GM10847 (cell line): Measurements from ENCODE around the gene MROH9.

Source experiments
- POLR2A ChIP-seq: IDR thresholded peaks from 2 replicates; pipeline ENCODE4 v1.6.1; 2011; ENCODE audit not compliant: insufficient read length; ENCODE audit errors: extremely low read depth

MROH9 gene

GRCh38 chr1:170935231-170935630 lies at the start of gene MROH9:
MROH9 (plus strand) TSS chr1:170935534; CDS start chr1:170945557, 10,023 bp downstream.
- no peak for TF ChIP-seq POLR2A

- TF ChIP-seq POLR2A, result no peak
Measured at GRCh38 chr1:170885551-170885950, 49.8 kb upstream of the MROH9 start.

DNA sequence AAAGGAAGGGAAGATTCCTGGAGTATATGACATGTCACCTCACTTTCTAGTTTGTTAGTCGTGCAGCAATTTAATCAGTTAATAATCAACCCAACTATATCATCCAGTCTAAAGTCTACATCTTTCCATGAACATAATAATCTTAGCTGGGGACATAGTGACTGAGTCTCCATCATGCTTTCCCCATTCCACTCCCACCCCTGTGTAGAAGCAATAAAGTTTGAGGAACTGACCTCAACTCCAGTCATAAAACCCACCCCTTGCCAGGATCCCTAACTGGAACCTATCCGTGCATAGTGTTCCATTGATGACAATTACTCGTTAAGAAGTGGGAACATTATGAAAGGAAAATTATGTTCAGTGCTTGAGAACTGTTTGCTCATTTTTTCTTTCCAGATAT lies 48.9 kb upstream of the MROH9 start:
- no peak for TF ChIP-seq POLR2A

DNA sequence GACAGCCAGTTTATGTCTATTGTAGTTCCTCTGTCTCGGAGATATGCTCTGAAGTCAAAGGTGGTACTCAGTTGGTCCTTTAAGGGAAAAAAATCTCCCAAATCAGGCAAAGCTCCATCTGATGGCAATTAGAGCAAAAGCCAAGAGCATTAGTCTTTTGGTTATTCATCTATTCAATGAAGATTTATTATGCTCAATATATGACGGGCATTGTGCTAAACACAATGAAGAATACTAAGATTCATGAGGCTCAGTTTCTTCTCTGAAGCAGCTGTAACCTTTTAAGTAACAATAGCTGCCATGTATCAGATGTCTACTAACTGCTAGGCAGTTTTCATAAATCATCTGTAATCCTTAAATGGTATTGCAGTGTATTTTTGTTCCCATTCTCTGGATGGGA lies 47.6 kb upstream of the MROH9 start:
- no peak for TF ChIP-seq POLR2A

GRCh38 chr1:170891872-170892271 lies 43.5 kb upstream of the MROH9 start:
- TF ChIP-seq POLR2A, result no peak

DNA sequence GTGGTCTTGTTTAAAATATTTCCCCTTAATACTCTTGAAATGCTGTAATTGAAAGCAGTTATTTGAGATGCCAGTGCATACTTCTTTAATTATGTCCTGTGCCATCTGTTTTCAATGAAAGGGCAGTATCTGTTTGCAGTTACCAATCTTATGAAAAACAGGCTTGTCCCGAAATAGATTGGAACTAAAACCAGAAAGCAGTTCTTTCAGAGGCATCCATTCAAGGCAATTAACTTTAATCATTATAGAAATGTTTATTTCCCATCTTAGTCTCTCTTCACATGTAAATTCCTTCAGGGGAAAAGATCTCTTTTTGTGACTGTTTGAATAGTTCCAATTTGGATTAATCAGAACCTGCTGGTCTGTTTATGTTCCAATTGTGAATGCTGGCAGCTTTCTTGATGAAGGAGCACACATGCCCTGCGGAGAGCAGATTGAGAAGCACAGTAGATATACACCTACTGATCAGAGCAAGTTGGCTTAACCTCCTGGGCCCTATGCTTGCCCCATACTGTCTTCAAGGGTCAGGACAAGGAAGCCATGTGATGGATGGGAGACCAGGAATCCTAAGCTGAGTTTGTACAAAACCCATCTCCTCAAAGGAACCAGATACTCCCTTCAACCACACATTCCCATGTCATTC lies 41.6 kb upstream of the MROH9 start:
- TF ChIP-seq POLR2A, result no peak

DNA sequence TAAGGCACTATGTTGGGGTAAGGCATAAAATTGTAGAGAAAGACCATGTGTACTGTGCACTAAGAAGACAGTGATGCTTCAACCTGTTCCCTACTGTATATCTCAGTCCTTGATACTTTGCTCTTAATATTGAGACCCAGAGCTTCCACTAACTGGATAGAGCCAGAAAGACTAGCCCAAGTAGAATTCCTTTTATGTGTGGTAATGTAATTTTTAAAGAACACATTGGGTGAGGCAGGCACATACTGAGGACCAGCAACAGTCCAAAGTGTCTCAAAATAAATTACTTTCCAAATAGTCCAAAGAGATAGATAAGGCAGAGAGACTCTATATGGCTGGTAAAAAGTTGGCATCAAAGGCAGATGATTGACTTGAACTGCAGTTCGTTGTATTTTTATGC lies 31.4 kb upstream of the MROH9 start:
- TF ChIP-seq POLR2A, result no peak

DNA sequence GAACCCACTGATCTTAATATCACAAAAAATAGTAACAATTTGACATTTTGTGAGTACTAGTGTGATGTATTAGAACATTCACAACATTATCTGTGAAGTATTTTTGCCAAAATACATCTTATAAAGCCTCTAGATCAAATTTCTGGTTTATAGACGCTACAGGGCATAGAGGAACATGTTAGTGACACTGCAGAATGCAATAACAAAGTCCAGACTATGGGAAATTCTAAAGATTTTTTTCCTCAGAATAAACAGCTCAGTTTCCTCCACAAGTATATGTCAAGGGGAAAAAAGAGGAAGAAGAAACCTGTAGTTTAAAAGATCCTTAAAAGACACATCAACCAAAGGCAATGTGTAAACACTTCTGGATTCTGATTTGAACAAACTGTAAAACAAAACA lies 26.4 kb upstream of the MROH9 start:
- TF ChIP-seq POLR2A, result no peak

DNA sequence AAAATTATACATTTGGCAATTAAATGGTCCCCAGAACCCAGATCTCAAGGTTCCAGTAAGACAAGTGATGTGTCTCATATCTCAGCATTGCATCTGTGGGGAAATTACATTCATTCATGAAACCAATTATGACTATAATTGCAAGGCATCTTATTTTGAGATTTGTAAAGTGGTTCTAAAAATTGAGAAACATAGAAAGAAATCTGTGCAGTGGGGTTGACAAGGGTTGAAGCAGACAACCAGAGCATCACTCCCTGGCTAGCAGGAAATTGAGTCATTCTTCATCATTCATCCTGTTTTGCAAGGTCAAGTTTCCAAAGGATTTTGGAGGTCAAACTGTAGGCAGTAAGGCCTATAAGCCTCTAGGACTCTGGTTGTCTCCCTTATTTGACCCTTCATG lies 25.1 kb upstream of the MROH9 start:
- no peak for TF ChIP-seq POLR2A

DNA sequence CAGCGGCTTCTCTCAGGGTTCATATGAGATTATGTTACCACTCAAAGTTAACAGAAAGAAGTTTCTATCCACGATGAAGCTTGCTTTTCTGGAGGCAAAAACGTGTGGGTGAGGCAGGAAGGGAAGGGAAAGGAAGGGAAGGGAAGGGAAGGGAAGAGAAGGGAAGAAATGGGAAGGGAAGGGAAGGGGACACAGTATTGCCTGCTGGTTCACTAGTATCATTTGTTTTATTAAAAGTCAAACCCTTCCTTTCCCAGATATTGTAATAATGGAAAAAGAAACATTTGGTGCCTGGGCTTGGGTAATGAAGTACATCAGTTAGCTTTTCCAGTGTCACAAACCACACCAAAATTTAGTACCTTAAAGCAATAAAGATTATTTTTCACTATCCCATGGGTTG lies 18.0 kb upstream of the MROH9 start:
- no peak for TF ChIP-seq POLR2A

DNA sequence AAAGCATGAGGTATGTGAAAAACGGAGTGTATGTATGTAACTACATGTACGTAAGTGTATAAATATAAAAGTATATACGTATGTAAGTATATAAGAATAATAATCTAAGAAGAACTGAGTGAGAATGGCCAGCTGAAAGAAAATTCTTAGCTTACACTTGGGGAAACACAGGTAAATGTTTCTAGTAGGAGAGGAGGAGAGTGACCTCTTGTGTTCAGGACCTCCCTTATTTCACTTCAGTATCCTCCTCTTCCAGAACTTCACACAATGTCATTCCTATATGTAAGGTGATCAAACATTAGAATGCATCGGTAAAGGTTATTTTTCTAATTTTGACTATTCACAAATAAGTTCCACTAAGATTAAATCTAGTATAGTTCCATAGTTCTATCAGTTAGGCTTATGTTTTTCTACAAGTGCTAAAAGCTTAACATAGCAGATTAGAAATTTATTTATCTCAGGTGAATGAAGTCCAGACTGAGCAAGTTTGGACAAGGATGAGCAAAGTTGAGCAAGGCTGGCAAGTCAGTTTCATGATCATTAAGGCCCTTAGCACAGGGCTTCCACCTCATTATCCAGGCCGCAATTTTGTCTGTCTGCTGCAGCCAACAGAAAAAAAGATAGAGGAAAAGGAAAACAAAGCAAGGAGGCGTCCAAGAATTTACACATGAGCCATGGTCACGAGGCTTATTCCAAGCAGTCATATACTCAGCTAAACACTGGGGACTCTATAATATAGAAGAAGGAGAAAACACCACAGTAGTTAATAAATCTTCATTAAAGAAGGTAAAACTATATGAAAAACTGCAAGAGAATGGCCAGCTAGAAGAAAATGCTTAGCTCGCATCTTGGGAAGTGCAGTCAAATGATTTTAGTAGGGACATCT lies 7.1 kb upstream of the MROH9 start:
- no peak for TF ChIP-seq POLR2A

- TF ChIP-seq POLR2A, result no peak
Measured at GRCh38 chr1:170929412-170929834, 5.9 kb upstream of the MROH9 start.

- no peak for TF ChIP-seq POLR2A
Measured at GRCh38 chr1:170929835-170930554, 5.3 kb upstream of the MROH9 start.

DNA sequence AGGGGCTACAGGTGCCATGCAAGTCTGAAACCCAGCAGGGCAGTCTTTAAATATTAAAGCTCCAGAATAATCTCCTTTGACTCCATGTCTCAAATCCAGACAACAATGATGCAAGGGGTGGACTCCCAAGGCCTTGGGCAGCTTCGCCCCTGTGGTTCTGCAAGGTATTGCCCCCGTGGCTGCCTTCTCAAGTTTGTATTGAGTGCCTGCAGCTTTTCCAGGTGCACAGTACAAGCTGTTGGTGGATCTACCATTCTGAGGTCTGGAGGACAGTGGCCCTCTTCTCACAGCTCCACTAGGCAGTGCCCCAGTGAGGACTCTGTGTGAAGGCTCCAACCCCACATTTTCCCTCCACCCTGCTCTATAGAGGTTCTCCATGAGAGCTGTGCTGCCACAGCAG lies 3.7 kb upstream of the MROH9 start:
- TF ChIP-seq POLR2A, result no peak

DNA sequence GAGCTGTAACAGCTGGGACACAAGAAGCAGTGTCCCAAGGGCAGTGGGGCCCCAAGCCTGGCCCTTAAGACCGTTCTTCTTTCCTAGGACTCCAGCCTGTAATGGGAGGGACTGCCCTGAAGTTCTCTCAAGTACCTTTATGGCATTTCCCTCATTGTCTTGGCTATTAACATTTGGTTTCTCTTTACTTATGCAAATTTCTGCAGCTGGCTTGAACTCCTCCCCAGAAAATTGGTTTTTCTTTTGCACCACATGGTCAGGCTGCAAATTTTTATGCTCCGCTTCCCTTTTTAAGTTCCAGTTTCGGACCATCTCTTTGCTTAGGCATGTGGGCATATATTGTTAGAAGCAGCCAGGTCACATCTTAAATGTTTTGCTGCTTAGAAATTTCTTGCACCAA lies 3.1 kb upstream of the MROH9 start:
- TF ChIP-seq POLR2A, result no peak

GRCh38 chr1:170938281-170938680 lies 2.9 kb downstream of the MROH9 start:
- no peak for TF ChIP-seq POLR2A
